ENCODE measurements around the gene PLA2G4D. TPM values are rescaled to one million over a fixed set of nuclear protein-coding genes. Genes with fewer than 3 reads are reported as not detected.

PLA2G4D gene
- total and polyA plus RNA-seq, 2 experiments from 2014 or later = 0.07 to 0.15 TPM

GRCh38 chr15:42072141-42072685 lies 22.1 kb downstream of the PLA2G4D start:
- Histone ChIP-seq H2AFZ (no peak overlapping the region), H3K9me2 (ENCODE audit: insufficient read depth) (no peaks in the 10 kb centered on the region), H3K27ac (ENCODE audit: low read depth) (no peak overlapping the region), H3K36me3 (ENCODE audit: insufficient read depth) (no peaks in the 10 kb centered on the region), H3K27me3 (ENCODE audit: insufficient read depth) (no peaks in the 10 kb centered on the region), H3K4me3 (no peak overlapping the region), H3K4me2 (no peak overlapping the region), H3F3A (replicated peaks; ENCODE audit: low read depth) (no peaks in the 10 kb centered on the region), H4K20me1 (replicated peaks; ENCODE audit: insufficient read depth) (no peaks in the 10 kb centered on the region), H3K79me2 (replicated peaks; ENCODE audit: insufficient read depth) (no peaks in the 10 kb centered on the region), H3K4me1 (ENCODE audit: insufficient read depth) (no peaks in the 10 kb centered on the region)
- H3K36me3 Mint-ChIP-seq (ENCODE audit: low read depth) = no peaks in the 10 kb centered on the region
- TF ChIP-seq EZH2phosphoT487 (IDR thresholded peaks at IDR 0.05; ENCODE audit: unreplicated experiment) (no peak), ZNF114 (CRISPR knock-in tag; IDR thresholded peaks at IDR 0.05) (no peak), ZNF462 (CRISPR knock-in tag; IDR thresholded peaks at IDR 0.05) (no peak), CTCF (conservative IDR thresholded peaks at IDR 0.05; ENCODE audit: low read depth in 2 of 2) (no peak), EZH2 (IDR thresholded peaks at IDR 0.05; ENCODE audit: low read depth, unreplicated experiment) (no peak), REST (IDR thresholded peaks at IDR 0.05; ENCODE audit: unreplicated experiment) (no peak), ZNF331 (CRISPR knock-in tag; IDR thresholded peaks at IDR 0.05; ENCODE audit: low read depth) (no peak), STAT1 (IDR thresholded peaks at IDR 0.05; ENCODE audit: unreplicated experiment) (no peak), CREB1 (CRISPR knock-in tag; IDR thresholded peaks at IDR 0.05; ENCODE audit: low read depth) (no peak)
- H3K4me1 Mint-ChIP-seq = peaks cover 5% of the 10 kb centered on the region
- H3K9me3 Mint-ChIP-seq = no peaks in the 10 kb centered on the region
- H3K4me3 Mint-ChIP-seq = no peak overlapping the region
- peaks cover 6% of the 10 kb centered on the region for H3K27me3 Mint-ChIP-seq (ENCODE audit: insufficient read depth, low read depth, poor library complexity)
- DNase-seq (ENCODE audit: low spot score) = no peak
- ATAC-seq = no peak
- H3K27ac Mint-ChIP-seq = no peak overlapping the region
